ENCODE data around the gene MDFIC2. TPM values are rescaled to one million over a fixed set of nuclear protein-coding genes. Genes with fewer than 3 reads are reported as not detected.

The MDFIC2 gene
- not detected in 2 replicates for total RNA-seq

GRCh38 chr3:70312336-70312735 is at the start of gene MDFIC2:
MDFIC2 (minus strand) TSS chr3:70312638; CDS start chr3:70311973, 665 bp downstream.

